HG03064 (cell line): ENCODE data around the gene ZNF630.
"Not testable (repeated sequence)": the region's sequence is repeated elsewhere in the genome, so short reads cannot be mapped to it uniquely, and the experiment has no call there.

Experiments
- ATAC-seq: cut with Tn5 transposase; IDR thresholded peaks from one replicate; pipeline ENCODE4 v1.9.1; 2021; ENCODE audit warnings: low read depth; ENCODE audit not compliant: unreplicated experiment

ZNF630 gene

GRCh38 chrX:48030641-48031173 lies 40.7 kb downstream of the ZNF630 start:
- ATAC-seq: not testable (repeated sequence)

DNA sequence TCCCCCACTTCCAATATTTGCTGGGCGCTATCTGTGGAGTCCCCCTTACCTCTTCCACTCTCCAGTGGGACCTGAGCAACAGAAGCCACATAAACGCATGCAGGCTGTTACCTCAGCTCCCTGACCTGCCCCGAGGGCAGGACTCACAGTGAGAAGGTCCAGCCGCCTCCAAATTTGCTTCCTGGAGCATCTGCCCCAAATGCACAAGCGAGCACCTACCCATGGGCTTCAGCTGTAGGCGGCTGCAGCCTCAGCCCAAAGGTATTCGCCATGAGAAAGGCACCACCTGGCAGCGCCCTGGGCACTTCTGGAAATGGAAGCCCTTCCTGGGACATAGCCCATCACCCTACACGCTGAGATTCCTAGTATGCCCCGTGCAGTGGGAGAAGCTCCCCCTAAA lies 41.2 kb downstream of the ZNF630 start:
- ATAC-seq: no peak

GRCh38 chrX:48028091-48028490 lies 43.3 kb downstream of the ZNF630 start:
- no peak for ATAC-seq

GRCh38 chrX:48027545-48027944 lies 43.9 kb downstream of the ZNF630 start:
- not testable (repeated sequence) for ATAC-seq

- no peak for ATAC-seq
These were observed 45.9 kb downstream of the ZNF630 start for GRCh38 chrX:48025561-48025960.

DNA sequence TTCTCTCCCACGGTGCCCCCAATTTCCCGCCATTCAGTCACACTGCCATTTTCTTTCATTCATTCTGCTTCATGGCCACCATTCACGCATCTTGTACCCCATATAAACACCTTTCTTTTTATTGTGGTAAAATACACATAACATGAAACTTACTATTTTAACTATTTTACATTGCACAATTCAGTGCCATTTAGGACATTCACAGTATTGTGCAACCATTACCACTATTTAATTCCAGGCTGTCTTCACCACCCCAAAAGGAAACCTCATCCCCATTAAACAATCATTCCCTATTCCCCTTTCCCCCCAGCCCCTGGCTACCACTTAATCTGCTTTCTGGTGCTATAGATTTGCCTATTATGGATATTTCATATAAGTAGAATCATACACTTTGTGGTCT lies 48.7 kb downstream of the ZNF630 start:
- ATAC-seq: no peak

GRCh38 chrX:48022100-48022499 lies 49.3 kb downstream of the ZNF630 start:
- no peak for ATAC-seq

DNA sequence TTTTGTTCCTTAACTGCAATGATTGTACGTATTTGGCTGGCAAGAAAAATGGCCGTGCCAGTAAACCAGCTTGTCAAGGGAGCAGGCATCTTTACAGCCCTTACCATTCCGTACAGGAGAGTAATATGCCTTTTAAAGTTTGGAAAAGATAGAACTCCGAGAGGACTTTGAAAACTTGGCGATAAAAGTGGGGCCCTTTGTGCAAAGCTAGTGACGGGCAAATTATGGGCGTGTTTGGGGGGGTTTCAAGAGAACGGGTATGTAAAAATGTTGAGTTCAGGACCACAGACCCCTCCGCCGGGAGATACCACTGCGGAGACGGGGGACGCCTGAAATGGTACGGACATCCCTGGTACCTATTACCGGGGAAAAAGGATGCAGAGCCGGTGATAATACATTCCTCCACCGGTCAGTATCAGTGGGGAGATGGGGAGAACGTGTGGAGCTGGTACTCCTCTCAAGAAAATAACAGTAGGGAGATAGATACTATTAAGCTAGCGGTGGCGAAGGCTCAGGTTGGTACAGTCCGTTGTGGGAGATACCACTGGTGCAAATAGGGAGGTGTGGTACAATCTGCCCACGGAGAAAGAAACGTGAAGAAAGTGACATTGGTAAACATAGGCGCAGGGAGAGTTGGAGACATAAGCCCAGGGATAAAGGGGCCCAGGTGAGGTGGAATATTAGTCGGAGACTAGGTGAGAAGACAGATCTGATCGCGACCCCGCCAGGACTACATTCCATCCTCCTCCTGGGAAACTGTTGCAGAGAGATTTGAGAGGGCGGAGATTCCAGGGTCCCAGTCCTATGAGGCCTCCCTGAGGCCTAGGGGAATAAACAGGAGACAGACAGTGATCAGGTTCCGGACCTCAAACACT lies 50.2 kb downstream of the ZNF630 start:
- no peak for ATAC-seq

DNA sequence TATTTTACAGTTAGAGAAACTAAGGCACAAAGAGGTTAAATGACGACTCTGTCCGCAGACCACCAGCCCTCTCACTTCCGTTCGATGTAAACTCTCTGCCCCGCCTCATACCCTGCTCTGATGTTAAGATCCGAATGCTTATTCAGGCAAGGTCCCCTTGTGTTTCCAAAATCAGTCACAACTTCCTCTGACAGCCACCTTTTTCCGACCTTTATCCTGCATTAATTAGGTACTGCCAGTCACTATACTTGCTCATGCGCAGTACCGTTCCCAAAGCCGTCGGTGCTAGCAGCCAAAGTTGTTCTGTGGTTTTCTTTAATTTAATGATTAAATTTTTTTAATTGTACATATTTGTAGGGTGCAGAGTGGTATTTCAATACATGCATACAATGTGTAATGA lies 51.0 kb downstream of the ZNF630 start:
- ATAC-seq: not testable (repeated sequence)

- not testable (repeated sequence) for ATAC-seq
These were observed 51.5 kb downstream of the ZNF630 start for GRCh38 chrX:48019892-48020291.

GRCh38 chrX:48016583-48017310 lies 54.7 kb downstream of the ZNF630 start:
- ATAC-seq: not testable (repeated sequence)

- ATAC-seq: not testable (repeated sequence)
These were observed 61.9 kb downstream of the ZNF630 start for GRCh38 chrX:48009445-48009960.
